ENCODE data around the gene DOK4.

DOK4 gene

DNA sequence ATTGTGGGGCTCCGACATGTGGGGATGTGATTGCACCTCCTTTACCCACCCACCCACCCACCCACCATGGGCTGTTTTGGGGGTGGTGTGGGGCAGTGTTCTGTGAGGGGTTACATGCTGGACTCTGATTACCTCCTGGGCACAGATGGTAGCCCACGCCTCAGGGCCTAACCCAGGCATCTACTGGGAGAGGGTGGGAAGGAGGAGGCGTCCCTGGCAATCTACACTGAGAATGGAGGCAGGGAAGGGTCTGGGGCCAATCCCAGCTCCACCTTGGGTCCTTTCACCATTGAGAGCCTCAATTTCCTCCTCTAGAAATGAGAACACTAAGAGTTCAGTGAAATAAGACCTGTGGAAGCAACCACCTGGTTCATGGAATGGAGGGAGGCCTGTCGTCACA is 11.7 kb upstream of the DOK4 start:
- H3K27me3 ChIP-seq: no peaks in the 10 kb centered on the region

DNA sequence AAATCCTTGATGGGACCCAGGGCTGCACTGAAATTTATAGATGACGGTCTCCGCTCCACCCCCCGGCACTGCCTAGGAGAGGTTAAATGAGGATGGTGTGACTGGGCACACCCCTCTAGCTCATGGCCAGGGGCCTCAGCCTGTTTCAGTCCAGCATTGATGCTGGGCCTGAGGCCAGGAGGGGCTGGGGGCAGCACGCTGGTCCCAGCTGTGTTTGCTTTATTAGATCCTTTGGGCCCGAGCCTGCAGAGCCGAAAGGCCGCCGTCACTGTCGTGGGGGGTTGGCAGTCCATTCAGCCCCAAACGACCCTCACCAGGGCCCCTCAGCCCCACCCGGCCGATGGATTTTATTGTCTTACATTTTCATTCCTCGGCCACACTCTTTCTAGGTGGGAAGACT is 10.8 kb upstream of the DOK4 start:
- H3K27me3 ChIP-seq: no peaks in the 10 kb centered on the region
- no peaks in the 10 kb centered on the region for H3K36me3 ChIP-seq
- H3K4me1 ChIP-seq: peaks cover 18% of the 10 kb centered on the region
- no peaks in the 10 kb centered on the region for H3K9me3 ChIP-seq
- peak; percentile 16 for DNase-seq
- TF ChIP-seq, protein P1, sequence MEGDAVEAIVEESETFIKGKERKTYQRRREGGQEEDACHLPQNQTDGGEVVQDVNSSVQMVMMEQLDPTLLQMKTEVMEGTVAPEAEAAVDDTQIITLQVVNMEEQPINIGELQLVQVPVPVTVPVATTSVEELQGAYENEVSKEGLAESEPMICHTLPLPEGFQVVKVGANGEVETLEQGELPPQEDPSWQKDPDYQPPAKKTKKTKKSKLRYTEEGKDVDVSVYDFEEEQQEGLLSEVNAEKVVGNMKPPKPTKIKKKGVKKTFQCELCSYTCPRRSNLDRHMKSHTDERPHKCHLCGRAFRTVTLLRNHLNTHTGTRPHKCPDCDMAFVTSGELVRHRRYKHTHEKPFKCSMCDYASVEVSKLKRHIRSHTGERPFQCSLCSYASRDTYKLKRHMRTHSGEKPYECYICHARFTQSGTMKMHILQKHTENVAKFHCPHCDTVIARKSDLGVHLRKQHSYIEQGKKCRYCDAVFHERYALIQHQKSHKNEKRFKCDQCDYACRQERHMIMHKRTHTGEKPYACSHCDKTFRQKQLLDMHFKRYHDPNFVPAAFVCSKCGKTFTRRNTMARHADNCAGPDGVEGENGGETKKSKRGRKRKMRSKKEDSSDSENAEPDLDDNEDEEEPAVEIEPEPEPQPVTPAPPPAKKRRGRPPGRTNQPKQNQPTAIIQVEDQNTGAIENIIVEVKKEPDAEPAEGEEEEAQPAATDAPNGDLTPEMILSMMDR (IDR thresholded peaks at IDR 0.05; ENCODE audit: low read depth, low read length): no peak
- H3K4me3 ChIP-seq (ENCODE audit: low read depth, low read length): no peak overlapping the region

More for the DNA sequence above, 11.7 kb upstream of the DOK4 start:
- Histone ChIP-seq H3K4me3 (ENCODE audit: low read depth, low read length) (no peak overlapping the region), H3K36me3 (no peaks in the 10 kb centered on the region), H3K9me3 (no peaks in the 10 kb centered on the region), H3K4me1 (peaks cover 26% of the 10 kb centered on the region)
- no peak for DNase-seq
- TF ChIP-seq, protein P1 (IDR thresholded peaks at IDR 0.05; ENCODE audit: low read depth, low read length): no peak

DNA sequence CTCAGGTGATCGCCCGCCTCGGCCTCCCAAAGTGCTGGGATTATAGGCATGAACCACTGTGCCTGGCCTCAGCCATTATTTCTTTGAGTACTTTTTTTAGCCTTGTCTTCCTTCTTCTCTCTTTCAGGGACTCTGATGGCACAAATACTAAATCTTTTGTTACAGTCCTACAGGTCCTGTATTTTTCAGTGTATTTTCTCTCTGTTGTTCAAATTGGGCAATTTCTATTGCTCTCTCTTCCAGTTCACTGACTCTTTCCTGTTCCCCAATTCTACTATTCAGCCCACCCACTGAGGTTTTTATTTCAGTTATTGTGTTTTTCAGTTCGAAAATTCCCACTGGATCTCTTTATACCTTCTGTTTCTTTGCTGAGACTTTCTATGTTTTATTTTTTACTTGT is 7.5 kb upstream of the DOK4 start:
- Histone ChIP-seq H3K36me3 (no peaks in the 10 kb centered on the region), H3K27me3 (no peaks in the 10 kb centered on the region), H3K4me3 (ENCODE audit: low read depth, low read length) (no peak overlapping the region), H3K4me1 (no peaks in the 10 kb centered on the region; the same call in 1 of the 2 replicates), H3K9me3 (no peaks in the 10 kb centered on the region)
- TF ChIP-seq, protein P1 (IDR thresholded peaks at IDR 0.05; ENCODE audit: low read depth, low read length): no peak
- DNase-seq: no peak

DNA sequence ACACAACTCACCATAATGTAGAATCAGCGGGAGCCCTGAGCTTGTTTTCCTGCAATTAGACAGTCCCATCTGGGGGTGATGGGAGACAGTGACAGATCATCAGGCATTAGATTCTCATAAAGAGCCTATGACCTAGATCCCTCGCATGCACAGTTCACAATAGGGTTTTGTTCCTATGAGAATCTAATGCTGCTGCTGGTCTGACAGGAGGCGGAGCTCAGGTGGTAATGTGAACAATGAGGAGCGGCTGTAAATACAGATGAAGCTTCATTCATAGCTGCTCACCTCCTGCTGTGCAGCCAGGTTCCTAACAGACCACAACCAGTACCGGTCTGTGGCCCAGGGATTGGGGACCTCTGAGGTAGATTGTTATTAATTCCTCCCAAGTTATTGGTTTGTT is 2.9 kb upstream of the DOK4 start:
- no peak overlapping the region for H3K4me3 ChIP-seq (ENCODE audit: low read depth, low read length)
- TF ChIP-seq, protein P1 (IDR thresholded peaks at IDR 0.05; ENCODE audit: low read depth, low read length): no peak
- peak; percentile 2 for DNase-seq
- peaks cover 18% of the 10 kb centered on the region for H3K36me3 ChIP-seq
- no peaks in the 10 kb centered on the region for H3K9me3 ChIP-seq
- H3K27me3 ChIP-seq: no peaks in the 10 kb centered on the region
- H3K4me1 ChIP-seq: peaks cover 6% of the 10 kb centered on the region; the same call in 1 of the 2 replicates

DNA sequence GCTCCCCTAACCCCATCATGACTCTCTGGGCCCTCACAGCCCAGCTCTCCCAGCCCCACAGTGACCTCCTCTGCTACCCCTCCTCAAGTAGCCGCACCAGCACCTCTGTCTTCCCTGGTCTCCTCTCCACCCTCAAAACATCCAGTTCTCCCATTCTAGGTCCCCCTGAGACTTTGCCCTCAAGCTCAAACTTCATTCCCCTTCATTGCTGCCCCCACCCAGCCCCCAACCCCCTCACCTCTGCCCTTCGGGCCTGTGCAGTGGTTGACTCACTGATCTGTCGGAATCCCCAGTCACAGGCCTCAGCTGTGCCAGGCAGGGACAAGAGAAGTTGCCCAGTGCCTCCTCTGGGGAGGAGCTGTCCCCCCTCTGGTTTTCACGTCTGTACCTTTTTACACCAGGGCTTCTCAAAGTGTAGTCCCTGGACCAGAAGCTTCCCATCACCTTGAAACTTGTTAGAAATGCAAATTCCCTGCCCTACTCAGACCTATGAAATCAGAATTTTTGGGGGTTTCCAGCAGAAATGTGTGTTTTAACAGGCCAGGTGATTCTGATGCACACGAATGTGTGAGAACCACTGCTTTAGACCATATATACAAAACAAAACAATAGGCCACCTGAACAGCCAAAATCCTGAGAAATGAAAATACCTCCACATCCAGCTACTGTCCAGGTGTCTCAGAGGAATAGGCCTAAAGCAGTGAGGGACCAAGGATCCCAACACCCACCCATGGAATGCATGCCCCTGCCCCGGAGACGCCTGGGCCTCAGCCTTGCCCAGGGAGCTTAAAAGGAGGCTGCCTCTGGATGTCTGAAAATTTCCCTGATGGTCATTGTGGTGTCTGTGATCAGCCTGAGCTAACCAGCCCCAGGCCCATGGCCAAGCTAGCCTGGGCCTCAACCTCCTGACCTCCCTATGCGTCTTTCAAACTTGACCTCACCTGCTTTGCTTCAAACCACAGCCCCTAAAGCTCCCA is 853 bp upstream of the DOK4 start:
- TF ChIP-seq, protein P1 (IDR thresholded peaks at IDR 0.05; ENCODE audit: low read depth, low read length): no peak
- Histone ChIP-seq H3K4me1 (peaks cover 6% of the 10 kb centered on the region; the same call in 1 of the 2 replicates), H3K36me3 (peaks cover 35% of the 10 kb centered on the region), H3K4me3 (ENCODE audit: low read depth, low read length) (peak overlapping the region; percentile 41), H3K9me3 (no peaks in the 10 kb centered on the region), H3K27me3 (no peaks in the 10 kb centered on the region)
- DNase-seq: no peak

Data from BE2C (cell line).